IPS DF 4.7 (cell line): Measurements from ENCODE around the gene PIM1.
A peak's percentile ranks its signal among the peaks of the same experiment; 100 is the strongest.
"Not testable (repeated sequence)": the region's sequence is repeated elsewhere in the genome, so short reads cannot be mapped to it uniquely, and the experiment has no call there.

Experiments used
- DNase-seq: peaks from one replicate; pipeline ENCODE4 v3.0.0-alpha.2; 2013; ENCODE audit warnings: low spot score; ENCODE audit errors: extremely low read depth

Gene PIM1

DNA sequence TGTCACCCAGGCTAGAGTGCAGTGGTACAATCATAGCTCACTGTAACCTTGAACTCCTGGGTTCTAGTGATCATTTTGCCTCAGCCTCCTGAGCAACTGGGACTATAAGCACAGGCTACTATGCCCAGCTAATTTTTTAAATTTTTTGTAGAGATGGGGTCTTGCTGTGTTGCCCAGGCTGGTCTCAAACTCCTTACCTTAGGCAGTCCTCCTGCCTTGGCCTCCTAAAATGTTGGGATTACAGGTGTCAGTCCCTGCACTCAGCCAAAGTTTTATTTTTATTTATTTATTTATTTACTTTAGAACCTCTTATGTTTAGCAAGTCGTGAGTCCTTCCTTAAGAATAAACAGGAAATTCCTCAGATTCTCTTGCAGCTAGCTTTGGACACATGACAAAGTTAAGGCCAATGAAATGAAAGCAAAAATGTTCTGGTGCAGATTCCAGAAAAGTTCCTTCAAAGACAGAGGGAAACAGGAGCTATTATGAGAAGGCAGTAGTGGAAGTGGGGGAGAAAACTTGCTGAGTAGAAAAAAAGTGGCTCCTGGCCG lies 19.1 kb downstream of the PIM1 start:
- DNase-seq: no peak

DNA sequence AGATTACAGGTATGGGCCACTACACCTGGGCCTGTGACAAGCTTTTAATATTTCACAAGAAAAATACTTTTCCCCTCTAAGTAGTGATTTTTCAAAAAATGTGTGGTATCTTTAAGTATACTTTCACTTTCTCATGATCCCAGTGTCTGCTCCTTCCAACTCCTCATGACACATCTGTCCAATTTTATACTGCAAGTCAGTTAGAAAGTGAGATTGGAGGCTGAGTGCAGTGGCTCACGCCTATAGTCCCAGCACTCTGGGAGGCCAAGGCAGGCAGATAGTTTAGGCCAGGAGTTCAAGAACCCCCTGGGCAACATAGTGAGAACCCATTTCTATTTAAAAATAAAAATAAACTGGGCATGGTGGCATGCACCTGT lies 20.2 kb downstream of the PIM1 start:
- DNase-seq: no peak

DNA sequence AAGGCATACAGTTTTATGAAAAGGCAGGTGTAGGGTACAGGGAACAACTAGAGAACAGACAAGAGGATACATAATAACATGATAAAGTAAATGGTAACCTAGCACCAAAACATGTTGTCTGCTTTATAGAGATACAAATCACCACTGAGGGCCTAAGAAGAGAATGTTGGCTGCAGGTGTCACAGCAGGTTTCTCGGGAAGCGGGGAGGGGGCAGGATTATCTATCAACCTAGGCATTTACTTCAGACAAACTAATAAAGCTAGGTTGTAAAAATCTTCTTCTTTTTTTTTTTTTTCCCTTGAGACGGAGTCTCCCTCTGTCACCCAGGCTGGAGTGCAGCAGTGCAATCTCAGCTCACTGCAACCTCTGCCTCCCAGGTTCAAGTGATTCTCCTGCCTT lies 22.7 kb downstream of the PIM1 start:
- DNase-seq: no peak

- DNase-seq: not testable (repeated sequence)
Measured at GRCh38 chr6:37194886-37195285, 24.9 kb downstream of the PIM1 start.

GRCh38 chr6:37196451-37196850 lies 26.5 kb downstream of the PIM1 start:
- not testable (repeated sequence) for DNase-seq

GRCh38 chr6:37200085-37200484 lies 30.1 kb downstream of the PIM1 start:
- no peak for DNase-seq

DNA sequence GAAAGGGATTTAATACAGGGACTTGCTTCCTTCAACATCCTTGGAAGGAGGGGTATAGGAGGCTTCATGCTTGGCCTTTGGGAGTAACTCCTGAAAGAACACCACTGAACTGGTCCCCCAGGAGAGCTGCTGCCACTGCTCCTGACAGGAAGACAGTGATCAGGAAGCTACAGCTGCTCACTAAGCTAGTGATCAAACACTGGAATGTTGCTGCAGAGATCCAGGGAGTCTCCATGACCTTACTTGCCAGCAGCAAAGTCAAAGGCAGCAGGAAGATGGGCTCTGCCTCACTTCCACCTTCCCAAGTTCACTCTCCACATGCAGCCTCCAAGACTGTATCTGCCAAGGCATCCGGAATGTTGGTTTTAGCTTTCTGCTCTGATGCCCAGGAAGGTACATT lies 31.8 kb downstream of the PIM1 start:
- no peak for DNase-seq

GRCh38 chr6:37202788-37203491 lies 33.0 kb downstream of the PIM1 start:
- DNase-seq: no peak

GRCh38 chr6:37204014-37204751 lies 34.2 kb downstream of the PIM1 start:
- no peak for DNase-seq

DNA sequence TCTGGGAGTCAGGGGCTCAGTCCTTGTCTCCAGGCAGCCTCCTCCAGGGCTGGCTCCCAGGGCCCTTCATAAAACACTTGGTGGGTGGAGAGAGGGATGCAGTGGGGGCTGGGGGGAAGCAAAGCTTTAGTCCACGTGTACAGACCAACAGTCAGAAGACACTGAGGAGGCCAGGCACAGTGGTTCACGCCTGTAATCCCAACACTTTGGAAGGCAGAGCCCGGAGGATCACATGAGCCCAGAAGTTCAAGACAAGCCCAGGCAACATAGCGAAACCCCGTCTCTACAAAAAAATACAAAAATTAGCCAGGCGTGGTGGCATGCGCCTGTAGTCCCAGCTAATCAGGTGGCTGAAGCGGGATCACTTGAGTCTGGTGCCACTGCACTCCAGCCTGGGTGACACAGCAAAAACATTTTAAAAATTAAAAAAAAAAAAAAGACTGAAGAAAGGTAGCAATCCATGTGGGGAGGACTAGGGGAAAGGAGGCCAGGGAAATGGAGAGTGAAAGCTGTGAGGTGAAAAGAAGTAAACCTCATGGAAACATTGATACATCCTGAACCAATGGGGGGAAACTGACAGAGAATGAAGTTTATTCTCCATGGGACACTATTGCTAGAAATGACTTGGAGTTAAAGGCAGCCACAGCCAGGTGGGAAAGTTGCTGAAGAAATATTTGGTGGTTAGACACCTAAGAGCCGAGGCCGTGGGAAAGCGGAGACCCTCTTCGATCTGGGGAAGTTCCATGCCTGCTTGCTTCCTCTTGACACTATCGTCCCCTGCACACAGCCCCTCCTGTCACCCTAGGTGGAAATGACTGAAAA lies 35.4 kb downstream of the PIM1 start:
- DNase-seq: no peak

GRCh38 chr6:37205997-37206340 lies 36.0 kb downstream of the PIM1 start:
- no peak for DNase-seq

DNA sequence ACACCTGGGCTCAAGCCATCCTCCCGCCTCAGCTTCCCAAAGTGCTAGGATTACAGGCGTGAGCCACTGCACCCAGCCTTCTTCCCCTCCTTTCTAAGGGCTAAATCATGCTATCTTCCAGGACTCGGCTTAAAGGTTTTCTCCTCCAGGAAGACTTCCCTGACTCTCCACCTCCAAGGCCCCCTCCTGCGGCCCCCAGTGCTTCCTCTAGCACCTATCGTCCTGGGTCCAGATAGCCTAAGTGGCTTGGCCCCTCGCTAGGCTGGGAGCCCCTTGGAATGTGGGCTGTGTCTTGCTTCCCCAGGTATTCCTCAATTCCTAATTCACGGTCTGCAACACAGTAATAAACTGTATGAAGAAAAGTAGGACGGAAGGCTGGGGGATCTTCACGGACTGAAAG lies 36.7 kb downstream of the PIM1 start:
- no peak for DNase-seq

DNA sequence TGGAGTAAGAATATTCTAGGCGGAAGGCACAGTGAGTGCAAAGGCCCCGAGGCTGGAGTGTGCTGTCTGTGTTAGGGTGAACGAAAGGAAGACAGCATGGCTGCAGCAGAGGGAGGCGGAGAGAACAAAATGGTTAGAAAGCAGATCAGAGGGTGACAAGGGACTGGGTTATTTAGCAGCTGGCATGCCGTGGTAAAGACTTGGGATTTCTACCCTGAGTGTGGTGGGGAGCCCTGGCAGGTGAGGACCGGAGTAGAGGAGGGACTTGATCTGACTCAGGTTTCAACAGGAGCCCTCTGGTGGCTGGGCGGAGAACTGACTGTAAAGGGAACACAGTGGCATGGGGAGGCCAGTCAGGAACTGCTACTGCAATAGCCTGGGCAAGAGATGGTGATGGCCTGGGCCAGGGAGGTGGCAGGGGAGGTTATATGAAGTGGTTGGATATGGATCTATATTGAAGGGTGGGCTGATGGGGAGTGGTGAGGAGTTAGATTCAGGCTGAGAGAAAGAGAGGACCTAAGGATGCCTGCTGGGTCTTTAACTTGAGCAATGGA lies 38.0 kb downstream of the PIM1 start:
- no peak for DNase-seq

DNA sequence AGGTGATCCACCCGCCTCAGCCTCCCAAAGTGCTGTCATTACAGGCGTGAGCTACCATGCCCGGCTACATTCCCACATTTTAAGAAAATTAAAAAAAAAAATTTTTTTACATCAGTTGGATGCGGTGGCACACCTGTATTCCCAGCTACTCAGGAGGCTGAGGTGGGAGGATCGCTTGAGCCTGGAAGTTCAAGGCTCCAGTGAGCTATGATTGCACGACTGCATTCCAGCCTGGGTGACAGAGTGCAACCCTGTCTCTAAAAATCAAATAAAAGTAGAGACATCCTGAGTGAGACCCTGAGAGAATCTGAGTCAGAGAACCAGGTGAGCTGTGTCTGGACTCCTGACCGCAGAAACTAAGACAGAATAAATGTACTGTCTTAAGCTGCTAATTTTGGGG lies 38.8 kb downstream of the PIM1 start:
- DNase-seq: no peak

DNA sequence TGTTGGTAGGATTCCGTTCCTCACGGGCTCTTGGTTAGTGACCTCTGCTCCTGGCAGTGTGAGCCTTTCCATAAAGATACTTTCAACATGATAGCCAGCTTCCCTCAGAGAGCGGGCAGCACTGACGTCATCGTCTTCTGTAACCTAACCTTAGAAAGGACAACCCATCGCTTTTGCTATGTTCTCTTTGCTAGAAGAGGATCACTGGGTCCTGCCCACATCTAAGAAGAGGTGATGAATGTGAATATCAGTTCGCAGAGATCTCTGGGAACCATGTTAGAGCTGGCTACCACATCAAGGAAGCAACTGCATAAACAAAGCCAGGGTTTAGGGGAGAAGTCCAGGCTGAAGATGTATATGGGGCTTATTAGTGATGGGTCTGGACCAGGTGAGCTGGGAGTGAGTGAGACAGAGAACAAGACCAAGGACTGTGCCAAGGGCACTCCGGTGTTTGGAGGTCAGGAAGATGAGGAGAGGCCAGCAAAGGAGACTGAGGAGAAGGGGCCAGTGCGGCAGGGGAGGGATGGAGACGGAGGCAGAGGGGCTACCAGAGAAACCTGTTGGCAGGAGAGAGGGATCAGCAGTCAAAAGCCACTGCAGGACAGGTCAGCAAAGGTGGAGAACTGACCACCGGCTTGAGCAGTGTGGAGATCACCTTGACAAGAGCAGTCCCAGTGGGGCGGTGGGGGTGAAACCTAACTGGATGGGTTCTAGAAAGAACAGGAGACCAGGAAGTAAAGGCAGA lies 39.7 kb downstream of the PIM1 start:
- no peak for DNase-seq

DNA sequence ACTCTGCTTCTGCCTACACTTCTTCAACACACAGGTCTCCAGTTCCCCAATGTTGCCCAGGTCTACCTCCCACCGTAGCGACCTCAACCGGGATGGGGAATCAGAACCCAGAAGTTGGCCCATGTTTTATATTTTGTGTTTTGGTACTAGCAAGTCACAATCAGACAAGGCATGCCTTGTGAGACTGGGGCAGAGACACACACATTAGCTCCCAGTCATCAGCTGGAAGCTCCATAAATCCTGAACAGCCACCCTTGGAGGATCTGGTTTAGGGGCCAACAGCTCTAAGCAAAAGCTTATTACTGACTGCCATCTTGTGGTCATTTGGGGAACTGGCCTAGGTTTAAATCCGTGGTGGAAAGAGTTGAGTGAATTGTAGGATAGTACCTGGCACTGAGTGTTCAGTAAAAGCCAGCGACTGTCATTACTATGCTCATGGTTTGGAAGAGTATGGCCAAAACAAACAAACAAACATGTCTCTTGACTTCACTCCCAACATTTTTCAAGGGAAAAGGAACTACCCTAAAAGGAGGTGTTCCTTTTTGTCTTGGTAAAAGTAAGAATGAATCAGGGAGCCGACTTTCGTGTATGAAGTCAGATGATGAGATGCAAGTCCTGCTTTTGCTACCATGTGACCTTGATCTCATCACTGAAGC lies 40.5 kb downstream of the PIM1 start:
- peak; percentile 85 for DNase-seq

DNA sequence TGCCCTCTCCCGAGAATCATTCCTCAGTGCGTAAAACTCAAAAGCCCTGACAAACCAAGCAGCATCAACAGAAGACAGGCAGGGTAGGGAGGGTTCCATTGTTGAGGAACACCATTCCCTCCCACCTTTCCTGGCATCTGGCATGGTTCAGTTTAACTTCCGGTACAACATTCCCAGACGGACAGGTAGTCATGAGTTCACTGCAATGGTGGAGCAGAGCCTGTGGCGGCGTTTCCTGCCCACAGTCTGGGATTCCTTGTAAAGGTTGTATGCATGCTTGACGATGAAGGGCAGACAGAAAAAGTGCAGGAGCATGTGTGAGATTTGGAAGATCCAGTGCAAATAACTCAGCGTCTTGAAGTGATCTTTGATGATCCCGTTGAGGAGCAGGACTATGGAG lies 42.3 kb downstream of the PIM1 start:
- DNase-seq: no peak

GRCh38 chr6:37218061-37218460 lies 48.1 kb downstream of the PIM1 start:
- no peak for DNase-seq

DNA sequence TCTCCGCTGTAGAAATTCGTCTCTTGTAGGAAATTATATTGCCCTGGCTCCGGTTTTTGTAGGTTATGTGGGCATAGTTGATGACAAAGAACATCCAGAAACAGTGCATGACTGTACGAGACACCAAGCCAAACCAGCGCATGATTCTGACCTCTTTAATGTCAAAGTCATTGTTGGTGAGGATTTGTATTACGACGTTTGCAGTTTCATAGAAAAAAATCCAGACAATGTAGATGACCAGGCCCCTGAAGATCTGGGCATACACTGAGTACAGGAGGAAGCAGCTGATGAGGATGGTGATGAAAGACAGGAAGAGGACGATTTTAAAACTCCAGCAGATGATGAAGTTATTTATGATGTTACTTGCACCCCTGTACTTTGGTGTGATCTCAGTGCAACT lies 48.6 kb downstream of the PIM1 start:
- no peak for DNase-seq

- no peak for DNase-seq
Measured at GRCh38 chr6:37221585-37222124, 51.7 kb downstream of the PIM1 start.
